SKM-1 treated with dmso at 0.1 percent for 144 hours (cell line): ENCODE data around the gene FIZ1.
A peak's percentile ranks its signal among the peaks of the same experiment; 100 is the strongest.

Experiments
- DNase-seq: peaks from one replicate; lab custom pipeline; 2025; ENCODE audit not compliant: unreplicated experiment; lab: John Stamatoyannopoulos, UW

The FIZ1 gene

DNA sequence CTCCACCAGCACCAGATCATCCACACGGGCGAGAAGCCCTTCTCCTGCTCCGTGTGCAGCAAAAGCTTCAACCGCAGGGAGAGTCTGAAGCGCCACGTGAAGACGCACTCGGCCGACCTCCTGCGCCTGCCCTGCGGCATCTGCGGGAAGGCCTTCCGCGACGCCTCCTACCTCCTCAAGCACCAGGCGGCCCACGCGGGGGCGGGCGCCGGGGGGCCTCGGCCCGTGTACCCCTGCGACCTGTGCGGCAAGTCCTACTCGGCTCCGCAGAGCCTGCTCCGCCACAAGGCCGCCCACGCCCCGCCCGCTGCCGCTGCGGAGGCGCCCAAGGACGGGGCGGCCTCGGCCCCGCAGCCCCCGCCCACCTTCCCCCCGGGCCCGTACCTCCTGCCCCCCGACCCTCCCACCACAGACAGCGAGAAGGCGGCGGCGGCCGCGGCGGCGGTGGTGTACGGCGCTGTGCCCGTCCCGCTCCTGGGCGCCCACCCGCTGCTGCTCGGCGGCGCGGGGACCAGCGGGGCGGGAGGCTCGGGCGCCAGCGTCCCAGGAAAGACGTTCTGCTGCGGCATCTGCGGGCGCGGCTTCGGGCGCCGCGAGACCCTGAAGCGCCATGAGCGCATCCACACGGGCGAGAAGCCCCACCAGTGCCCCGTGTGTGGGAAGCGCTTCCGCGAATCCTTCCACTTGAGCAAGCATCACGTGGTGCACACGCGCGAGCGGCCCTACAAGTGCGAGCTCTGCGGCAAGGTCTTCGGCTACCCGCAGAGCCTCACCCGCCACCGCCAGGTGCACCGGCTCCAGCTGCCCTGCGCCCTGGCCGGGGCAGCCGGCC is 15.6 kb upstream of the FIZ1 start:
- DNase-seq, result no peak

DNA sequence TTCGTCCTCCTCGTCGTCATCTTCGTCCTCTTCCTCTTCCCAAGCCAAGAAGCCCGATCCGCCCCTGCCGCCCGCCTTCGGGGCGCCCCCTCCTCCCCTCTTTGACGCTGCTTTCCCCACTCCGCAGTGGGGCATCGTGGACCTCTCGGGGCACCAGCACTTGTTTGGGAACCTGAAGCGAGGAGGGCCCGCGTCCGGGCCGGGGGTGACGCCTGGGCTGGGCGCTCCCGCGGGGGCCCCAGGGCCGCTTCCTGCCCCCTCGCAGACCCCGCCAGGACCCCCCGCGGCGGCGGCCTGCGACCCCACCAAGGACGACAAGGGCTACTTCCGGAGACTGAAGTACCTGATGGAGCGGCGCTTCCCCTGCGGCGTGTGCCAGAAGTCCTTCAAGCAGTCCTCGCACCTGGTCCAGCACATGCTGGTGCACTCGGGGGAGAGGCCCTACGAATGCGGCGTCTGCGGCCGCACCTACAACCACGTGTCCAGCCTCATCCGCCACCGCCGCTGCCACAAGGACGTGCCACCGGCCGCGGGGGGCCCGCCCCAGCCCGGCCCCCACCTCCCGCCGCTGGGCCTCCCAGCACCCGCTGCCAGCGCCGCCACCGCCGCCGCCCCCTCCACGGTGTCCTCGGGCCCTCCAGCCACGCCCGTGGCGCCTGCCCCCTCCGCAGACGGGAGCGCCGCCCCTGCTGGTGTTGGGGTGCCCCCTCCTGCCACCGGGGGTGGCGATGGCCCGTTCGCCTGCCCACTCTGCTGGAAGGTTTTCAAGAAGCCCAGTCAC is 14.8 kb upstream of the FIZ1 start:
- no peak for DNase-seq

DNA sequence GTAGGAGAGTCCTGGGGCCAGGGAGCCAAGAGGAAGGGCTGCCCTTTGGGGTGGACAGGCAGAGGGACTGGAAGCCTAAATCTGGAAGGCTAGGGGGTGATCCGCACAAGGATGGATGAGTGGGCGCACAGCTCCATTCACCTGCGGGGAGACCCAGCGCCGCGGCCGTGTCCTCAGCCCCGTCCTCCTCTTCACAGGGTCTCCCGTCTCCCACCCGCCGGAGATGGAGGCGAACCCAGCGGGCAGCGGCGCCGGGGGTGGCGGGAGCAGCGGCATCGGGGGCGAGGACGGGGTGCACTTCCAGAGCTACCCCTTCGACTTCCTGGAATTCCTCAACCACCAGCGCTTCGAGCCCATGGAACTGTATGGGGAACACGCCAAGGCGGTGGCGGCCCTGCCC is 14.1 kb upstream of the FIZ1 start:
- DNase-seq, result no peak

DNA sequence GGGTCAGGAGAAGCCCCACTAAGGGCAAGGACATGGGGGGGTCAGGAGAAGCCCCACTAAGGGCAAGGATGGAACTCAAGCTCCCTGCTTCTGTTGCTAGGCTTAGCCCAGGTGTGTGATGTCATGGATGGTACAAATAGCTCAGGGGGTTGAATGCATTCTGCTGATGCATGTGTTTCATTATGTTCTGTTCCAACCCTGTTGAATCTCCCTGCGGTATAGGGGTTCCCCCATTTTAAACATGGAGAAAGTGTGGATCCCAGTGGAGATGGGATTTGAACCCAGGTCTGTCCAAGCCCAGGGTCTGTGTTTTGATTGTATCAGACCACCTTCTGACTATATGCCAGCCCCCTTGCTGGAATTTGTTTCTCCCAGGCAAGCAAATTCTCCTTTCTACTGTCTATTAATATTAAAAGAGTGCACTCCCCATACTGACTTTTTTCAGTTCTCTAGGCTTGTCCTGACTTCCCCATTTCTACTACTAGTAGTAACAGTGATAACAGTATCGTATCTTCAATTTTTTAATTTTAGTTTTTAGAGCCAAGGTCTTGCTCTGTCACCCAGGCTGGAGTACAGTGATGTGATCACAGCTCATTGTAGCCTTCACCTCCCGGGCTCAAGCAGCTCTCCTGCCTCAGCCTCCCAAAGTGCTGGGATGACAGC is 12.8 kb upstream of the FIZ1 start:
- DNase-seq, result no peak

DNA sequence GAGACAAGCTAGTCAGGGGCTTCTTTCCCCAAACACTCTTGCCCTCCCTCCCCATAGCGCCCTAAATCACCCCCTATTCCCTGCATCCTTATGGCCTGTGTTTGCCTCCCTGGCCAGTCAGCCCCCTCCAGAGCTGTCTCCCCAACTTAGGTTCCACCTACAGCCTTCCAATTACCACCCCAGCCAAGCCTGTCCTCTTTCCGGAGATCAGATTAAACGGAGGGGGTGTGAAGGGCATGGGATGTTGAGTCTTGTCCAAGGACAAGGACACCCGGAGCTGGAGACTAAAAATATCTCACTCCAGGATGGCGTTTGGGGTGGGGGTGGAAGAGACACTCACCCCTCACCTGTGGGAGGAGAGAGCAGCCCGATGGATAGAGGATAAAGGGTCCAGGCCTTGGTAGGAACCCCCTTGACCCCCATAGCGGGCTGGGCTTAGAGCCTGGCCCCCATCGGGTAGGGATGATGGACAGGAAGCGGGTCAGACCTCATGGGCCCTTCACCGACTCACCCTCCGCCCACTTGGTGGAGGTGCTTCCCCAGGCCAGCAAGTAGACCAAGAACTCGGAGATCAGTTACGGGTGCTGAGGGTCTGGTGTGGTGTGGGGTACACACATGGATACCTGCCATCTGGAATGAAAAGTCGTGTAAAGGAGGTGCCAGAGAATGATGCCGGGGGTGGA is 12.1 kb upstream of the FIZ1 start:
- no peak for DNase-seq

DNA sequence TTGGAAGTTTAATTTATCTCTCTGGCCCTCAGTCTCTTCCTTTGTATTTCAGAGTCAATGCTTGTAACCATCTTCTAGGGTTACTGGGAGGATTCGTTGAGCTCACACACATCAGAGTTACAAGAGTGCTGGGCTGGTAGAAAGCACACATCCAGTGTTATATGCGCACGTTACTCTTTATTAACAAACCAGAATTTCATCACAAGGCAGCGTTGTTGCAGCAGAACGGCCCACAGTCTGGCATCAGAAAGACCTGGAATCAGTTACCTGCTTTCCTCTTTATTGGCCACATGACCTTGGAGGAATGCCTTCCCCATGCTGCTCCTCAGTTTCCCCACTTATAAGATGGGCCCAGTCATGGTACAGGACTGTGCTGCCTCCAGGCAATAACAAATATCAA is 10.0 kb upstream of the FIZ1 start:
- DNase-seq, result no peak

DNA sequence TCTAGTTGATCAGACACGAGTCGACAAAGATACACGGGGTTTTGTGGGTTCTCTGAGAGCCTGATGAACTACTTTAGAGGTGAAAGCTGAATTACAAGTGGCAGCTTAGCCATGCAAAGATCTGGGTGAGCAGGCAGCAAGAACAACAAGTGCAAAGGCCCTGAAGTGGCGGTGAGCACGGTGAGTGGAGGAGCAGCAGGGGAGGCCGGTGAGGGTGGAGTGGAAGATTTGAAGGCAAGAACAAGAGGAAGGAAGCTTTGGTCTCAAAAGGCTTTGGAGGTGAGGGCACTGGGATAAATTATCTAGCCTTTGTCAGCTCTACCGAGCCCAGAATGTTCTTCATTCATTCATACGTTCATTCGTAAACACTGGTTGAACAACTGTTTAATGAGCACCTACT is 7.5 kb upstream of the FIZ1 start:
- no peak for DNase-seq

DNA sequence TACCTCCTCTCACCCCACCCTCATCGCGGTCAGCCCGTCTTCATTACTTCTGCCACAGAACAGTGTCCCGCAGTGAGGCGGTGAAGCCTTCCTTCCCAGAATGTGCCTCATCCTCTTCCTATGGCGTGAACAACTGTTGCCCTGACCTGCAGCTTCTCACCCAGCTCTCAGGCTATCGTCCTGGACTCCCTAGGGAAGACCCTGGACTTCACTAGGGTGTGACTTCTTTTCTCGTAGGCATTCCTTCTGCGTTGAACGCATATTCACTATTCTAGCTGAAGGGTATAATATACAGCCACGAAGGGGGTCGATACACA is 7.1 kb upstream of the FIZ1 start:
- no peak for DNase-seq

DNA sequence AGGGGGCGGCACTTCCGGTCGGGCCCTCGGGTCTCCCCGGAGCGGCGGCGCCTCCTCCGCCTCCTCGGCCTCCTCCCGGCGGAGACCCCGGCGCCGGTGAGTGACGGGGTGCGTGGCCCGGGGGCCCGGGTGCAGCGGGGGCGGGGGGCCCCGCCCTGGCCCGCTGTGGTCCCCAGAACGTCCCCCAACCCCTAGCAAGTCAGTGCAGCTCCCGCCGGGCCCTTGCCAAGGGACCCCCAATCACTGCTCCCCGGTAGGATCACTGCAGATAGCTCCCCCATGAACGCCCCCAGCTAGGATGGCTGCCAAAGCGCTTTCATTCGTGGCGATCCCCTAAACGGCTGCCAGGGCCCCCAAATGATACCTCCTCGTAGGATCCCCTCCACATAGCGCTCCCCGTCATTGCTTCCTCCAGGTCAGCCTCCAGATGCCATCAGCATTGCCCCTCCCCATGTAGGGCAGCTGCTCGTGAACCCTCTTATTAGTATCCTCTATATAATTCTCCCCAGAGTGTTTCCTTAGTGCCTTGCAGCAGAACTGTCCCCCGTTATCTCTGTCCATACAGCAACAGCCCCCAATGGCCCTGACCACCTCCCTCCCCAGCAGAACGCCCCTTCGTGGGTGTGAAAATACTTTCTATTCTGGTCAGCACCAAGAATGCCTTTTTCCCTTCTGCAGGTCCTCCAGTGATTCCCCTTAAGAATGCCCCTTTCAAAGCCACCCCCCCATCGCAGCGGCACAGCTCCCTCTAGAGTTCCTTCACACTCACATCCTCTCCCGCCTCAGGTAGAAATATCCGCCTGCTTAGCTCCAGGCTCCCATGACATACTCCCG is 6.5 kb upstream of the FIZ1 start, which contains the start of gene ZNF865:
Gene ZNF865 (plus strand): TSS at position 11 of the 834 bp plus-strand sequence. CDS start 7,972 bp downstream, outside the sequence.
- DNase-seq, result peak; percentile 25

DNA sequence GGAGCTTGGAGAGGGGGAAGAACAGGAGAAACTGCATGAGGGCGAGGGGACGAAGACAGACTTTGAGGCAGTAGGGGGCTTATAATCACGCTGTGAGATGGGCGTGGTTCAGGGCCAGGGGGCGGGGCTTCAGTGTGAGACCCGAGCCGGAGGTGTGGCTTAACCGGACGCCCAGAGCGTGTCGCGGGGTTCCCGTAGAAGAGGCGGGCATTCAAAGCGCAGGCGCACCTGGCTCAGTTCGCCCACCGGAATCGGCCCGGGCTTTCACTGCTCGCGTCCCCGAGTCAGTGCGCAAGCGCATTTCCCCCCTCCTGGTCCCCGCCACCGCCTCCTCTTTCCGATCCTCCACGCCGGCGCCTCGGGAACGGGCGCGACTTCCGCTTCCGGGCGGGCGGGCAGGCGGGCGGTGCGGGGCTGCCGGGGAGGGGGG is 5.9 kb upstream of the FIZ1 start:
- peak; percentile 76 for DNase-seq

DNA sequence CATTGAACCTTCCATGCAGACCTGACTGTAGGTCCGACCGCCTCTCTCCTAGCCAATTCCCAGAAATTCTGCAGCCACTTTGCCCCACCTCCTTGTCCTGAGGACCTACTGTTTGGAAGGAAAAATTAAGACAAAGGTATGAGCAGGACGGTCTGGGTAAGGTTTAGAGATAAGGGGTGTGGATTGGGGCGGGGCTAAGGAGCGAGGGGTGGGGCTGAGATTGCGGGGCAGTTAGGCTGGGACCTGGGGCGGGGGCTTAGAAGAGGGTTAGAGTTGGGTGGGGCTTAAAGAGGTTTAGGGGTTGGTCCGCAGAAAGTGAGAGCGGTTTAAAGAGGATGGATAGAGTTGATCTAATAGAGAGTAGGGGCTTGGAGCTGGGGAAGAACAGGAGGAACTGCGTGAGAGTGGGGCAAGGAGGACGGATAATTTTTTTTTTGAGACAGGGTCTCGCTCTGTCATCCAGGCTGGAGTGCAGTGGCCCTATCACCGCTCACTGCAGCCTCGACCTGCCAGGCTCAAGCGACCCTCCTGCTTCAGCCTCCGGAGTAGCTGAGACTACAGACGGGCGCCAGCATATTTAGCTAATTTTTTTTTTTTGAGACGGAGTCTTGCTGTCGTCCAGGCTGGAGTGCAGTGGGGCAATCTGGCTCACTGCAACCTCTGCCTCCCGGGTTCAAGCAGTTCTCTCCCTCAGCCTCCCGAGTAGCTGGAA is 4.4 kb upstream of the FIZ1 start:
- DNase-seq, result no peak

DNA sequence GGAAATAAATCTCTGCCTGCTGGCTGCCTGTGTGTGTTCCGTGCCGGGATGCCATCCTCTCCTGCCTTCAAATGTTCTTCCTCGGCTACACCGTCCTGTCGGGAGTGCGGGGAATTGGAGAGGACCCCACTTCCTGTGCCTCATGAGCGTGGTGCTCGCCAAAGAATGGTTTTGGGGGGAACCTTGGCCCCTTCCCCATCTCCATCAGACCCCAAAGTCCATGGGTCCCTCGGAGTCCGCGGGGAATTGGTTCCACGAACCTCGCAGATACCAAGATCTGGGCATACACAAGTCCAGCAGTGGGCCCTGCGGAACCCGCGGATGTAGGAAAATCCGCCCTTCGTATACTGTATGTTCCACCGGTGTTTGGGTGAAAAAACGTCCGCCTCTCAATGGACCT is 3.8 kb upstream of the FIZ1 start:
- no peak for DNase-seq

DNA sequence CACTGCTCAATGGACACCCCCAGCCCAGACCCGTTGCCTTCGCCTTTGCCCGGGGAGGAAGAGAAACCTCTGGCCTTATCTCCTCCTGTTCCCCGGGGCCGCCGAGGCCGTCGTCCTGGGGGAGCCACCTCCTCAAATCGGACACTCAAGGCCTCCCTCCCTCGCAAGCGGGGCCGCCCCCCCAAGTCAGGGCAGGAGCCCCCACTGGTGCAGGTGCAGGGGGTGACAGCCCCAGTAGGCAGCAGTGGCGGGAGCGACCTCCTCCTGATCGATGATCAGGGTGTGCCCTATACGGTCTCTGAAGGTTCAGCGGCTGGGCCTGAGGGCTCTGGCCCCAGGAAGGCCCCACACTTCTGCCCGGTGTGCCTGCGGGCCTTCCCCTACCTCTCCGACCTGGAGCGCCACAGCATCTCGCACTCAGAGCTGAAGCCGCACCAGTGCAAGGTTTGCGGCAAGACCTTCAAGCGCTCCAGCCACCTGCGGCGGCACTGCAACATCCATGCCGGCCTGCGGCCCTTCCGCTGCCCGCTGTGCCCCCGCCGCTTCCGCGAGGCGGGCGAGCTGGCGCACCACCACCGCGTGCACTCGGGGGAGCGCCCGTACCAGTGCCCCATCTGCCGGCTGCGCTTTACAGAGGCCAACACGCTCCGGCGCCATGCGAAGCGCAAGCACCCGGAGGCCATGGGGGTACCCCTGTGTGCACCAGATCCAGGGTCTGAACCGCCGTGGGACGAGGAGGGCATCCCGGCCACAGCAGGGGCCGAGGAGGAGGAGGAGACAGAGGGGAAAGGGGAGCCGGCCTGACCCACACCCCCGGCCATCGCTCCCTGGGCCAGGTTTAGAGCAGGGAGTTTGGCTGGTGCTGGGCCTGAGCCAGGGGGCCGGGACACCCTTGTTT is 3.0 kb upstream of the FIZ1 start:
- no peak for DNase-seq

DNA sequence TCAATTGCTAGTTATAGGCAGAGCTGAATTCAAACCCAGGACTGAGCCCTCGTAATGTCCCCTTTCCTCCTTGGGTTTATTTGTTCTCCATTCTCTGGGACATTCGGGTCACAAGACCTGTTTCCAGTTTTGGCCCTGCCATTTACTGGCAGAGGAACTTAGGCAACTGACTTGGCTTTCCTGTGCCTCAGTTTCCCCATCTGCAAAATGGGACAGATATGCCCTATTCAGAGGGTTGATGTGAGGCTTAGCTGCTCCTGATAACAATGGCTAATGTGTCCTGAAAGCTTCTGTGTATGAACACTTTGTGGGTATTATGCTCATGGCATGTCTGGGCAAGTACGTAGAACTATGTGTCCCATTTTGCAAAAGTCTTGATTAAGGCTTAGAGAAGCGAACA is 1.8 kb upstream of the FIZ1 start:
- no peak for DNase-seq

DNA sequence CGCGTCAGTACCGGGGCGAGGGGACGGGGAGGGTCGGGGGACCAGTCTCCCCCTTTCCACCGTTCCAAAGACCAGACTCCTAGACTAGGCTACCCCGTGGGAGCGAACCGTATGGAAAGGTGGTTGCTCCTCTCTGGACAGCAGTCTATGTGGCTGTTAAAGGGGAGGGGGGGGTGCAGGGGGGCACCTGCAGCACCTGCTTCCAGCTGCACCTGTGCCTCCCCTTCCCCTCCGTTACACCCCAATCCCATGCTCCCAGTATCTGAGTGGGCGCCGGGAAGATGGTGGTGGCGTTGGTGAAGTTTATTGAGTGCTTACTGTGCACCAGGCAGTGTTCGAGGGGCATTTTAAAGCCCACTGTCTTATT is 1.3 kb upstream of the FIZ1 start:
- DNase-seq, result no peak

DNA sequence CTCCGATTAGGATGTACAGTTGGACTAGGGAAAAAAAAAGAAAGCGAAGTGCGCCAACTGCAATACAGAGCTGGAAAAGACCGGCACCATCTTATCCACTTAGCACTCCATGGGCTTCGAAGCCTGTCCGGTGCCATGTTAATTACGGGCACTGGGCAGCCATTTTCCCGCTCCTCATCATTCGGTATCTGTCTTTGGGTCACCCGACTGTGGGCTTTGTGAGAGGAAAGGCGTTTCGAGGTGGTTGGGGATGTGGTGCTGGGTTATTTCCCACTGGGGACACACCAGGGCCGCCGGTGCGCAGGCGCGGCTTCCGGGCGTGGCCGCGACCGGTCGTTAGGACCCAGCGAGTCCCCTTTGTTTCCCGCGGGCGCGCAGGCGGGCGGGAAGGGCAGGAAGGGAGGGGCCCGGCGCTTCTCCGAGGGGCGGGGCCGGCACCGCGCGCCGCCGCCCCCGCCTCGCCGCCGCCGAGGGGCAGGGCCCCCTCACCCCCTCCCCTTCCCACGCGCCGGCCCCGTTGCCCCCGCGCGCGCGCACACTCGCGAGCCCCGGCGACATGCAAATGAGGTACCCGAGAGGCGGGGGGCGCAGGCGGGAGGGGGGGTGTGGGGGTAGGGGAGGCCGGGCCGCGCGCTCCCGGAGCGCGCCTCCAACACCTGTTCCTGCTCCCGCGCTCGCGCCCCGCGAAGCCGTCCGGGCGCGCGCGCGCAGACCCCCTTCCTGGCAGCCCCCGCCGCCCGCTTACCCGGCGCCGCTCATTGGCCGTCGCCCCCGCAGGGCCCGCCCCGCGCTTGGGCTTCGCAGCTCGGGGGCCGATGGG is 735 bp upstream of the FIZ1 start, which contains the start of gene ZNF524:
Gene ZNF524 (plus strand): TSS at position 447 of the 820 bp plus-strand sequence. CDS start 1,825 bp downstream, outside the sequence.
- DNase-seq, result peak; percentile 49

DNA sequence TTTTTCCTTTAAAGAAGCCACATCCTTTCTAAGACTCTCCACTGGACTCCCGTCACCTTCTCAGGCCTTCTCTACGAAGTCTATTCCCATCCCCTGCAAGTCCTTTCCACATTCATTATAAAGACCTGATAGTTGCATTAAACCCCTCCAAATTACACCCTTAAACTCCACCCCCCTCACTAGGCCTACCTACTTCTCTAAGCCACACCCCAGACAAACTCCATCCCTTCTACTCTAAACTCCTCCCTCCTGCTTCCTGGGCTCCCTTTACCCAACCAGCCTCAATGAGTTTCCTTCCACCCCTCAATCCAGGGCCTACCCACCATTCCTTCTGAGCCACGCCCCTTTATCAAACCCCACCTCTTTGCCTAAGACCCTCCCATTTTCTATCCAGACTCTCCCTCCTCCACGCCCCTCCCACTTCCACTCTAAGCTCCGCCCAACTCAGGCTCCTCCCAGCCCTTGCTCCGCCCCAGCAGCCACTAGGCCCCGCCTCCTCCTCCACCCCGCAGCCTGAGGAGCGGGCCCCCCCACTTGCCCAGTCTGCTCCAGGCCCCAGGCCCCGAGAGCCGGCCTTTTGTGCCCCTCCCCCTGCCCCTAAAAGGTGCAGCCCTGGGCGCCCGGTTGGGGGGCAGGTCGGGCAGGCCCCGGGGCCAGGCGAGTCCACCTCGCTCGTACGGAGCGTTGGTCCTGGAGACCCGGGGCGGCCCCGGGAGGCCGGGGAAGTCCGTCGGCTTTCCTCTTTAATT is 424 bp downstream of the FIZ1 start:
- DNase-seq, result peak; percentile 75
